Mucosa of rectum (tissue), 2 donors: ENCODE data around the gene SMIM12.

Experiments used
- H3K27ac ChIP-seq, 2 donors: one replicate each; pipeline ENCODE4 v1.7.0; 2013; ENCODE audit warnings: inconsistent platforms in 2 of 2, low read depth in 2 of 2, low read length in 2 of 2
- H3K27me3 ChIP-seq, 2 donors: one replicate each; pipeline ENCODE4 v1.7.0; 2013; ENCODE audit warnings: low read length in 2 of 2; ENCODE audit not compliant: control insufficient read depth in 2 of 2, insufficient read depth in 2 of 2
- H3K36me3 ChIP-seq, 2 donors: one replicate each; pipeline ENCODE4 v1.7.0; 2013; ENCODE audit warnings: low read length in 2 of 2; ENCODE audit not compliant: control insufficient read depth in 2 of 2, insufficient read depth in 2 of 2
- H3K4me1 ChIP-seq, 2 donors: one replicate each; pipeline ENCODE4 v1.7.0; 2013; ENCODE audit warnings: low read length in 2 of 2, mild to moderate bottlenecking in 1 of 2; ENCODE audit not compliant: control insufficient read depth in 2 of 2, insufficient read depth in 2 of 2
- H3K4me3 ChIP-seq, 2 donors: one replicate each; pipeline ENCODE4 v1.7.0; 2013; ENCODE audit warnings: low read length in 2 of 2
- H3K9ac ChIP-seq, 2 donors: one replicate each; pipeline ENCODE4 v1.7.0; 2013; ENCODE audit warnings: low read length in 2 of 2, low read depth in 1 of 2, mild to moderate bottlenecking in 1 of 2
- H3K9me3 ChIP-seq, 2 donors: one replicate each; pipeline ENCODE4 v1.7.0; 2013; ENCODE audit warnings: low read length in 2 of 2; ENCODE audit not compliant: control insufficient read depth in 2 of 2
- donor health status: healthy.
- donor health status: Normal muscosa, but diverticular disease.

The SMIM12 gene

DNA sequence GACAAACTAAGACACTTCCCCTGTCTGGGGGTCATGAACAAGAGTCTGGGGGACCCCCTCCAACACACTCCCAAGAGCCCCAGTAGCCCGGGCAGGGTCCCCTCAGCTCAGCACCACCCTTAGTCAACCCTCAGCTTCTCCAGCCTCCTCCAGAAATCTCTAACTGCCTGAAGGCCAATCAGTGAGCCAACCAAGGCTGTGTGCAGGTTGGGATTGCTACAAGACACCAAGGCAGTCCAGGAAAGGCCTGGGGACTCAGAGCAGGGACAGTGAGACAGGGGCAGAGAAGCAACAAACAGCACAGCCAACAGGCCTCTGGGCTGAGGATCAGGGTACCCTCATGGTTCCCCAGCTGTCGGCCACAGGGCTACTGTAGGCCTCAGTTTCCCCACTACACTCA is 13.3 kb downstream of the SMIM12 start:
- H3K4me1 ChIP-seq = peaks cover 0 to 9% of the 10 kb centered on the region in 2 donors
- peaks cover 4 to 6% of the 10 kb centered on the region in 2 donors for H3K36me3 ChIP-seq
- H3K27ac ChIP-seq = no peak overlapping the region
- H3K9me3 ChIP-seq = no peaks in the 10 kb centered on the region
- no peaks in the 10 kb centered on the region for H3K27me3 ChIP-seq
- H3K4me3 ChIP-seq = no peak overlapping the region
- no peak overlapping the region for H3K9ac ChIP-seq

DNA sequence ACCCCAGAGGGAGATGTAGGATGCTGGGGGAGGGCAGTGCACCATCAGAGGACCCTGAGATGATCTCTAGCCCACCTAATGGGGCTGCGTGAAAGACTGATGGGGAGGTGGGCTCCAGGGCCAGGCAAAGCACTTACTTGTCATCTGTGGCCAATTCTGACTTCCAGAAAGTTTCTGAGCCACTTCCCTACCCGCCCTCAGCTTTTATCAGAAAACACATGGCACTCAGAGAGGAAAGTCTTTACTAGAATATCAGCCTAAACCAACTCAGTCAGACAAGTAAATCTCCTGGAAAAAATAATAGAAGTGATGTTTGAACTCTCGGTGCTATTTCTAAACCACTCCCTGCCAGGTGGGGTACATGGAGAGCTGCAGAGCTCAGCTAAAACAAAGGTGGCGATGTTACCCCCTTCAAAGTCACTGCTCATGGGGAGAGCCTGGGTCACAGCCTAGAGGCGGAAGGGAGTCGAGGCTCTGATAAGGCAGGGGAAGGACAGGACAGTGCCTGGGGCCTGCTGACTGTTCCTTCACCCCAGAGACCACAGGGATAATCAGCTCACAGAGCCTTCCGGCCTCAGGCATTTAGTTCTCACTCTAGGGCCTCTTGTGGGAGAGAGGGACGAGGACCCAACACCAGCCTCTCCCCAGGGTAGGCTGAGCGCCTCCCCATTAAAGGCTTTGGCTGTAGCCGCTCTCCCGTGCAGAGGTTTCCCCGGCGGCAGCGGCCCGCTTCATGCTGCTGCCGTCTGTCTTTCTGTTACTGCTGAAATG is 14.2 kb downstream of the SMIM12 start:
- Histone ChIP-seq H3K27ac (no peak overlapping the region), H3K36me3 (peaks cover 4 to 6% of the 10 kb centered on the region in 2 donors), H3K27me3 (no peaks in the 10 kb centered on the region), H3K9me3 (no peaks in the 10 kb centered on the region), H3K9ac (no peak overlapping the region), H3K4me3 (no peak overlapping the region), H3K4me1 (no peaks in the 10 kb centered on the region)

DNA sequence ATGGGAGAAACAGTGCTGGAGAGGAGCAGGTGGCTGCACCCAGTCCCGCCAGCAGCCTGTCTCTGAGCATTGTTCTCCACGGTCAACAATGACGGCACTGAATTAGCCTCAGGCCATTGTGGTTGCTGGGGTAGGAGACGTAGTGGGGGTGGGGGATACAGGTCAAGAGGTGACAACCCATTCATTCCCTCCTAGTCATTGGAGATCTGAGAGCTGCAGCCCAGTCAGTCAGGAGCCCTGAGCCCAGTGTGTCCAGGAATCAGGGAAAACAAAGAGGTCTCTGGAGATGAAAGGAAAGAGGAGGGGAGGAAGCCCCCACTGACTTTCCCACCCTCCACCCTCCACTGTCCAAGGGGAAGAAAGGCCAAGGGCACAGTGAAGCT is 15.3 kb downstream of the SMIM12 start:
- Histone ChIP-seq H3K9me3 (no peaks in the 10 kb centered on the region), H3K27ac (no peak overlapping the region), H3K9ac (no peak overlapping the region), H3K4me1 (no peaks in the 10 kb centered on the region), H3K27me3 (no peaks in the 10 kb centered on the region), H3K4me3 (no peak overlapping the region), H3K36me3 (peaks cover 4% of the 10 kb centered on the region in 2 donors)

DNA sequence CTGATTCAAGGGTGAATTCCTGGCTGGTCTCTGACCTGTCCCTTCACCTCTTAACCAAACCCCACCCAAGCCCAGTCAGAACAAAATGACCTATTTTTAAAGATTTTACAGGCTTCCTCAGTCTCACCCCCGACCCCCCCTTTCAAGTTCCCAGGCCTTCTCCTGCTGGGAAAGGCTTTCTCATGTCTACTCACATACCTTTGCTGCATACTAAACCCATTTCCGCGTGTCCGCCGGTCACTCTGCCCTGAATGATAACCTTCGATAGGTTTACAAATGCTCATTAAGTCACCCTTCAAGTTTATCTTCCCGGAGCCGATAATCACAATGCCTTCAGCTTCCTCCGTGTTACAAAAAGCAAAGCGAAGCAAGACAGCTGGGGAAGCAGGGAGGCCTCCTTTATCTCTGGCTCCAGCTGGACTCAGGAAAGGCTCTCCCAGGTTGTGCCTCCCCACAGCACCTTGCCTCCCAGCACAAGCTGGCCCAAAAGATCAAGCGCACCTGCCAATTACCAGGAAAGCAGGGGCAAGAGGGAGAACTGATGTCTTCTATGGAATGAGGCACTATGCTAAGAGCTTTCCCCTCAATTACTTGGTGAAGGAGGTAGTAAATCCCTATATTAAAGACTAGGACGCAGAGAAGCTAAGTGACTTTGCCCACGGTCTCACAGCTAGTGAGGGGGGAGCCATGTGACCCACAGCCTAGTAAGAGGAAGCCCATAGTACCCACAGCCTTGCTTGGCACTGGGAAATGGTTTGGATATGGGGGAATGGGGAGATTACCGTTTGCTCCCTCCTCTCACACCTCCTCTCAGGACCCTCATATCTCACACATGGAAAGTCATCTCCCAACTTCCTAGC is 15.9 kb downstream of the SMIM12 start:
- Histone ChIP-seq H3K4me3 (no peak overlapping the region), H3K27ac (no peak overlapping the region), H3K27me3 (no peaks in the 10 kb centered on the region), H3K36me3 (peaks cover 3 to 4% of the 10 kb centered on the region in 2 donors), H3K9ac (no peak overlapping the region), H3K4me1 (no peaks in the 10 kb centered on the region), H3K9me3 (no peaks in the 10 kb centered on the region)

DNA sequence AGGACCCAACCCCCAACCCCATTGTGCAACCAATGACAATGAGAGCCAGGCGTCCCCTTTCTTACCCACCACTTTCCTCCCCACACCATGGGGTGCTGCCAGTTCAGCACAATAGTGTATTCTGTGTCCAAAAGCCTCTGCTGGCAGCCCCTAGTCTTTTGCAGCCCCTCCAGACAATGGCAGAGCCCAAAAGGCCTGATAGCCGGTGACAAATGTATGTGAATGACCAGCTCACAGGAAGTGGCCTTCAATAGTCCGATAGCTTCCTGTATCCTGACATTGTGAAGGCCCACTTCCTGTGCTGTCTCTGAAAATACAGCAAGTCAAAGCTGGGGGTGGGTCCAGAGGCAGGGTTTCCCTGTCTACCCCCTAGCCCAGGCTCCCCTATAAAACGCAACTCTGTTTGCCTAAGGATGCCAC is 16.6 kb downstream of the SMIM12 start:
- H3K4me1 ChIP-seq = no peaks in the 10 kb centered on the region
- peaks cover under 1 to 2% of the 10 kb centered on the region in 2 donors for H3K36me3 ChIP-seq
- no peak overlapping the region for H3K27ac ChIP-seq
- H3K27me3 ChIP-seq = no peaks in the 10 kb centered on the region
- H3K4me3 ChIP-seq = no peak overlapping the region
- H3K9me3 ChIP-seq = no peaks in the 10 kb centered on the region
- H3K9ac ChIP-seq = no peak overlapping the region

DNA sequence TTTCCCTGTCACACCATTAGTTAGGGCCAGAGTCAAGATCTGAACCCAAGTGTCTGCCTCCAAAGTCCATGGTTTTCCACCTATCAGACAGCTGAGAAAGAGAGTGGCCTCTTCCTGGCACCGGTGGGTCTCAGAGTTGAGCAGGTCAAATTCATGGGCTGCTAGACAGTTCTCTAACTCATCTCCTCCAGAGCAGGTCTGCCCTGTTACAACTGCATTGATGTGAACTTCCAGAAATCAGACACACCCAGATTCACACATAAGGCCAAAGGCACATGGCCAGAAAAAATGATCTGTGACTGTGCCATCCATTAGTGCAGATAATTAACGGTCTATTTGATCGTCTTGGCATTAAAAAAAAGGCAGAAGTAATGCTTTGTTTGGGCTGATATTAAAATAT is 17.5 kb downstream of the SMIM12 start:
- H3K27ac ChIP-seq = no peak overlapping the region
- no peaks in the 10 kb centered on the region for H3K4me1 ChIP-seq
- no peak overlapping the region for H3K9ac ChIP-seq
- no peaks in the 10 kb centered on the region for H3K36me3 ChIP-seq
- no peak overlapping the region for H3K4me3 ChIP-seq
- no peaks in the 10 kb centered on the region for H3K27me3 ChIP-seq
- H3K9me3 ChIP-seq = no peaks in the 10 kb centered on the region

DNA sequence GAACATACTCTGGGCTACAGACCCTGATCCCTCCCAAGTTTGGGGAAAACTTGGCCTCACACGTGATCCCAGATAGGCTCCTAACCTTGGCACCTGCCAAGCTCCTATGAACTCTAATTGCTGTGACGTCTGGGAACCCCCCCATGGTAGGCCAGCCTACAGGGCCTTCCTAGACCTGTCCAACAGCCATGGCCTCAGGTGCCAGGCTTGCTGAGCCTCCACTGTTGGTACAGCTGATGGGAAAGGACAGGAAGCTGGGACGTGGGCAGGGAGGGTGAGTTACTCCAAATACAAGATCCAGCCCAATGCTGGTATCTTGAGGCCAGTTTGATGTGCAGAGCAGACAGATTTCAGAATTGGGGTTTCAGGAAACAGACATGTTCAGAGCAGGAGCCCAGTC is 19.1 kb downstream of the SMIM12 start:
- no peaks in the 10 kb centered on the region for H3K27me3 ChIP-seq
- no peaks in the 10 kb centered on the region for H3K4me1 ChIP-seq
- no peaks in the 10 kb centered on the region for H3K36me3 ChIP-seq
- no peak overlapping the region for H3K27ac ChIP-seq
- no peak overlapping the region for H3K4me3 ChIP-seq
- no peak overlapping the region for H3K9ac ChIP-seq
- H3K9me3 ChIP-seq = no peaks in the 10 kb centered on the region

DNA sequence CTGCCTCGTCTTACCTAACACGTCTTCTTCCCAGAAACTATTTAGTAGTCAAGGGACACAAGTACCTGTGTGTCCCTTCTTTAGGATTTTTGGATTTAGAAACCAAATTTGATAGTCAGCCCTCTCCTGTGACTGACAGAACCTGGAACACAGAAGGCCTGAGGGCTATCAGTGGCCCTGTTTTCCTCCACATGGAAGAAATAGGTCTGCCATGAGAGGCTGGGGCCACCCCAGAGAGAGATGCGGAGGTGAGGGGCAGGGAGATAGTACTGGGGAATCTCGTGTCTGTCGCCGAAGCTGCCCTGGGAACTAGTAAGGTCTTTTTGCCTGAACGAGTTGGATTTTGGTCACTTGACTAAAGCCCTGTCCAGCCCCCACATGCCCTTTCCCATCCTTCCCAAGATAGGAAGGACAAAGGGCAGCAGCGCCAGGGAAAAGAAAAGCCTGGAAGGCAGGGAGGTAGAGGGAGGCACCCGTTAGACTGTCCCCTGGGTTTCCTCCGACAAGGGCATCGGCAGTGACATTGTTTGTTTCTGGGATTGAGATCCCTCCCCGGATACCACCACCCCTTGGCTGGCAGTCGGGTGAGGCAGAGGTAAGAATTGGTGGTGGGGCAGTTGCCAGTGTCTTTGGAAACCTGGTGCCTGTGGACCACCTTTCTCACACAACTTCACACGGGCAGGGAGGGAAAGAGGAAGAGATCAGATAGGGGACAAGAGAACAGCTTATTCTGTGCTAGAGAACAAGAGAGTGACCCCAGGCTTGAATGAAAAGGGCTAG is 19.8 kb downstream of the SMIM12 start:
- no peaks in the 10 kb centered on the region for H3K36me3 ChIP-seq
- H3K4me1 ChIP-seq = no peaks in the 10 kb centered on the region
- H3K4me3 ChIP-seq = no peak overlapping the region
- no peaks in the 10 kb centered on the region for H3K9me3 ChIP-seq
- no peaks in the 10 kb centered on the region for H3K27me3 ChIP-seq
- H3K9ac ChIP-seq = no peak overlapping the region
- no peak overlapping the region for H3K27ac ChIP-seq

DNA sequence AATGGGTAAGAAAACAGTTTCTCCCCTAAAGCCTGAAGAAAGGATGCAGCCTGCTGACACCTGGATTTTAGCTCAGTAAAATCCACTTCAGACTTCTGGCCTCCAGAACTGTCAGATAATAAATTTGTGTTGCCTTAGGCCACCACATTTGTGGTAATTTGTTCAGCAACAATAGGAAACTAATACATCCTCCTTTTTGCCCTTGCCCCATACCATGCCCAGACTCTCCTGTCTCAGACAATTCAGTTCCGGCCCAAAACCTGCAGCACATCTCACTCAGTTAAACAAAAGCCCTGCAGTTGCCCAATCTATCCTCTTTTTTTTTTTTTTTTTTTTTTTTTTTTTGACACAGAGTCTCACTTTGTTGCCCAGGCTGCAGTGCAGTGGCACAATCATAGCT is 25.8 kb downstream of the SMIM12 start:
- no peaks in the 10 kb centered on the region for H3K27me3 ChIP-seq
- H3K9ac ChIP-seq = no peak overlapping the region
- H3K9me3 ChIP-seq = no peaks in the 10 kb centered on the region
- H3K36me3 ChIP-seq = no peaks in the 10 kb centered on the region
- H3K27ac ChIP-seq = no peak overlapping the region
- no peaks in the 10 kb centered on the region for H3K4me1 ChIP-seq
- H3K4me3 ChIP-seq = no peak overlapping the region
